Endothelial cell (in vitro differentiated cells): ENCODE measurements around the gene ITGB6. TPM values are rescaled to one million over a fixed set of nuclear protein-coding genes. Genes with fewer than 3 reads are reported as not detected.
"Not testable (repeated sequence)": the region's sequence is repeated elsewhere in the genome, so short reads cannot be mapped to it uniquely, and the experiment has no call there.

ENCODE experiments used
- DNase-seq: peaks from one replicate; pipeline ENCODE4 v3.0.0; 2021; ENCODE audit warnings: low spot score
- H3K27ac Mint-ChIP-seq: one replicate; pipeline ENCODE4 v1.8.0; 2021; ENCODE audit warnings: mixed read lengths, inconsistent platforms; ENCODE audit not compliant: unreplicated experiment
- H3K27me3 Mint-ChIP-seq: one replicate; pipeline ENCODE4 v1.8.0; 2021; ENCODE audit warnings: mild to moderate bottlenecking, moderate library complexity, mixed read lengths, inconsistent platforms; ENCODE audit not compliant: unreplicated experiment
- H3K36me3 Mint-ChIP-seq: one replicate; pipeline ENCODE4 v1.8.0; 2021; ENCODE audit warnings: mild to moderate bottlenecking, low read depth, mixed read lengths, inconsistent platforms; ENCODE audit not compliant: unreplicated experiment
- H3K4me1 Mint-ChIP-seq: one replicate; pipeline ENCODE4 v1.8.0; 2021; ENCODE audit warnings: mild to moderate bottlenecking, mixed read lengths, inconsistent platforms; ENCODE audit not compliant: unreplicated experiment
- H3K4me3 Mint-ChIP-seq: one replicate; pipeline ENCODE4 v1.8.0; 2021; ENCODE audit warnings: mild to moderate bottlenecking, mixed read lengths, inconsistent platforms; ENCODE audit not compliant: unreplicated experiment
- H3K9me3 Mint-ChIP-seq: one replicate; pipeline ENCODE4 v1.8.0; 2021; ENCODE audit warnings: mixed read lengths, inconsistent platforms; ENCODE audit not compliant: unreplicated experiment
- total RNA-seq: library from RNA; stranded (reverse); fragmentation: NEBNext Ultra II Directional; extraction: Animal tissue kit (Norgen Biotek cat#: 25700); gene quantifications from one replicate; pipeline ENCODE4 v1.2.1, GENCODE V29; 2021; ENCODE audit not compliant: unreplicated experiment
- TF ChIP-seq, protein P1 (sequence below): fragments of 200-600 bp; sonication (generic); IDR thresholded peaks from one replicate; pipeline ENCODE4 v1.5.0; 2021; ENCODE audit warnings: antibody characterized with exemption; ENCODE audit not compliant: unreplicated experiment

The ITGB6 gene
- total RNA-seq, 1 donor from 2014 or later, result not detected

DNA sequence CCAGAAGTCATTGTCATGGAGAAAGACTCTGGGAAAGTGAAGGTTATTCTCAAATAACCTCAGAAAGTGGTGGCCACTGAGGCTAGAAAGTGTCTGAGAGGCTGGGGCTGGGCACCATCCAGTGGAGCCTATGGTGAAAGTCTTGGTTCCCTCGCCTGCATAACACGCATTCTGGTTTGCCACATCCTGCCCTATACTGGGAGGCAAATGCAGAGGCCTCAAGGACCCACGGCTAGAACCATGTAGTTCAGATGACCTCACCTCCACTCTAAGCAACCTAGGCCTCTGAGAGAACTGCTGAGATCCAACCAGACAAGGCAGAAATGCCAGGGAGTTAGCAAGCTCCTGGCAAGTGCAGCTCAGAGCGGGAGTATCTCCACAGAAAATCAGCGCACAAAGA, 5.1 kb downstream of the ITGB6 start:
- no peaks in the 10 kb centered on the region for H3K27me3 Mint-ChIP-seq
- DNase-seq, result no peak
- no peaks in the 10 kb centered on the region for H3K36me3 Mint-ChIP-seq
- TF ChIP-seq, protein P1, sequence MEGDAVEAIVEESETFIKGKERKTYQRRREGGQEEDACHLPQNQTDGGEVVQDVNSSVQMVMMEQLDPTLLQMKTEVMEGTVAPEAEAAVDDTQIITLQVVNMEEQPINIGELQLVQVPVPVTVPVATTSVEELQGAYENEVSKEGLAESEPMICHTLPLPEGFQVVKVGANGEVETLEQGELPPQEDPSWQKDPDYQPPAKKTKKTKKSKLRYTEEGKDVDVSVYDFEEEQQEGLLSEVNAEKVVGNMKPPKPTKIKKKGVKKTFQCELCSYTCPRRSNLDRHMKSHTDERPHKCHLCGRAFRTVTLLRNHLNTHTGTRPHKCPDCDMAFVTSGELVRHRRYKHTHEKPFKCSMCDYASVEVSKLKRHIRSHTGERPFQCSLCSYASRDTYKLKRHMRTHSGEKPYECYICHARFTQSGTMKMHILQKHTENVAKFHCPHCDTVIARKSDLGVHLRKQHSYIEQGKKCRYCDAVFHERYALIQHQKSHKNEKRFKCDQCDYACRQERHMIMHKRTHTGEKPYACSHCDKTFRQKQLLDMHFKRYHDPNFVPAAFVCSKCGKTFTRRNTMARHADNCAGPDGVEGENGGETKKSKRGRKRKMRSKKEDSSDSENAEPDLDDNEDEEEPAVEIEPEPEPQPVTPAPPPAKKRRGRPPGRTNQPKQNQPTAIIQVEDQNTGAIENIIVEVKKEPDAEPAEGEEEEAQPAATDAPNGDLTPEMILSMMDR, result no peak
- no peak overlapping the region for H3K4me3 Mint-ChIP-seq
- no peaks in the 10 kb centered on the region for H3K9me3 Mint-ChIP-seq
- no peaks in the 10 kb centered on the region for H3K4me1 Mint-ChIP-seq
- no peak overlapping the region for H3K27ac Mint-ChIP-seq

DNA sequence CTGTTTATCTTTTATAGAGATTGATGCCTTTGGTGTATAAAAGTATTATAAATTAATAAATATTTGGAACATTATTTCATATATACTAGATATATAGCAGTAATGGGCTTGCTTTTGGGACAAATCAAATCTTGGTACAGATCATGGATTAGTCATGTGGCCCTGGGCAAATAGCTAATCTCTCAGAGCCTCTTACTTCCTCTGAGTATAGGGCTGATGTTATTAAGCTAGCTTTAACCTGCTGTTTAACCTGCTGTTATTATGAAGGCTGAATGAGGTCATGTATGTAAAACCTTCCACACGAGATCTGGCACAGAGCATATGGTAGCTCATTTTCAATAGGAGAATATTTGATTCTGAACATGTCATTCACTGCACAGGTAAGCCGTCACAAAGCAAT, 5.7 kb downstream of the ITGB6 start:
- H3K4me3 Mint-ChIP-seq, result no peak overlapping the region
- H3K27ac Mint-ChIP-seq, result no peak overlapping the region
- H3K36me3 Mint-ChIP-seq, result no peaks in the 10 kb centered on the region
- no peaks in the 10 kb centered on the region for H3K4me1 Mint-ChIP-seq
- TF ChIP-seq, protein P1, result no peak
- no peaks in the 10 kb centered on the region for H3K9me3 Mint-ChIP-seq
- H3K27me3 Mint-ChIP-seq, result no peaks in the 10 kb centered on the region
- DNase-seq, result no peak

DNA sequence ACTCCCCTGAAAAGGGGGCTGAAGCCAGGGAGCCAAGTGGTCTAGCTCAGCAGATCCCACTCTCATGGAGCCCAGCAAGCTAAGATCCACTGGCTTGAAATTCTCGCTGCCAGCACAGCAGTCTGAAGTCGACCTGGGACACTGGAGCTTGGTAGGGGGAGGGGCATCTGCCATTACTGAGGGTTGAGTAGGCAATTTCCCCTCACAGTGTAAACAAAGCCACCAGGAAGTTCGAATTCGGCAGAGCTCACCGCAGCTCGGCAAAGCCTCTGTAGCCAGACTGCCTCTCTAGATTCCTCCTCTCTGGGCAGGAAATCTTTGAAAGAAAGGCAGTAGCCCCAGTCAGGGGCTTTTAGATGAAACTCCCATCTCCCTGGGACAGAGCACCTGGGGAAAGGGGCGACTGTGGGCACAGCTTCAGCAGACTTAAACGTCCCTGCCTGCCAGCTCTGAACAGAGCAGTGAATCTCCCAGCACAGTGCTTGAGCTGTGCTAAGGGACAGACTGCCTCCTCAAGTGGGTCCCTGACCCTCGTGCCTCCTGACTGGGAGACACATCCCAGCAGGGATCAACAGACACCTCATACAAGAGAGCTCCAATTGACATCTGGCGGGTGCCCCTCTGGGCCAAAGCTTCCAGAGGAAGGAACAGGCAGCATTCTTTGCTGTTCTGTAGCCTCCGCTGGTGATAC, 18.8 kb downstream of the ITGB6 start:
- H3K9me3 Mint-ChIP-seq, H3K27me3 Mint-ChIP-seq, H3K36me3 Mint-ChIP-seq, H3K4me3 Mint-ChIP-seq, H3K4me1 Mint-ChIP-seq: not testable (repeated sequence)
- peak; percentile 26 for DNase-seq
- H3K27ac Mint-ChIP-seq, result peak overlapping the region; percentile 88

DNA sequence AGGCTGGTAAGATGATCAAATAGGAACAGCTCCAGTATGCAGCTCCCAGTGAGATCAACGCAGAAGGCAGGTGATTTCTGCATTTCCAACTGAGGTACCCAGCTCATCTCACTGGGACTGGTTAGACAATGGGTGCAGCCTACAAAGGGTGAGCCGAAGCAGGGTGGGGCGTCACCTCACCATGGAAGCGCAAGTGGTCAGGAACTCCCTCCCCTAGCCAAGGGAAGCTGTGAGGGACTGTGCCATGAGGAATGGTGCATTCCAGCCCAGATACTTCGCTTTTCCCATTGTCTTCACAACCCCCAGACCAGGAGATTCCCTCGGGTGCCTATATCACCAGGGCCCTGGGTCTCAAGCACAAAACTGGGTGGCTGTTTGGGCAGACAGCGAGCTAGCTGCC, 19.4 kb downstream of the ITGB6 start:
- H3K27ac Mint-ChIP-seq, result peak overlapping the region; percentile 88
- H3K4me3 Mint-ChIP-seq, H3K4me1 Mint-ChIP-seq: not testable (repeated sequence)

DNA sequence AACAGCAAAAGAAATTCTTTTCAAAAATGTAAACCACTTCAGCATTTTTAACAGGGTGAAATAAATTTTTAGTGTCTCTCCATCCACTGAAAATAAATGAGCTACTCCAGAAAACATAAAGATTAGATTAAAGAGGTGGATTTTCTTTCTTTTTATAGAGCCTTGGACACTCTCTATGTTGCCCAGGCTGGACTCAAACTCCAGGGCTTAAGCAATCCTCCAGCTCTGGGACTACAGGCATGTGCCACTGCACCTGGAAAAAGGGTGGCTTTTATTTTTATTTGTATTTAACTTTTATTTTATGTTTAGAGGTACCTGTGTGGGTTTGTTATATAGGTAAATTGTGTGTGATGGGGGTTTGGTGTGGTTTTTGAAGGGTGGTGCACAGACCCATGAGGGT, 19.9 kb downstream of the ITGB6 start:
- DNase-seq, result no peak
- Mint-ChIP-seq H3K4me1 (peaks cover 3% of the 10 kb centered on the region), H3K36me3 (no peaks in the 10 kb centered on the region), H3K27me3 (no peaks in the 10 kb centered on the region), H3K4me3 (no peak overlapping the region), H3K27ac (no peak overlapping the region), H3K9me3 (no peaks in the 10 kb centered on the region)
- TF ChIP-seq, protein P1, result no peak

More for the DNA sequence above, 19.4 kb downstream of the ITGB6 start:
- H3K27me3 Mint-ChIP-seq, H3K9me3 Mint-ChIP-seq, DNase-seq, H3K36me3 Mint-ChIP-seq: not testable (repeated sequence)

DNA sequence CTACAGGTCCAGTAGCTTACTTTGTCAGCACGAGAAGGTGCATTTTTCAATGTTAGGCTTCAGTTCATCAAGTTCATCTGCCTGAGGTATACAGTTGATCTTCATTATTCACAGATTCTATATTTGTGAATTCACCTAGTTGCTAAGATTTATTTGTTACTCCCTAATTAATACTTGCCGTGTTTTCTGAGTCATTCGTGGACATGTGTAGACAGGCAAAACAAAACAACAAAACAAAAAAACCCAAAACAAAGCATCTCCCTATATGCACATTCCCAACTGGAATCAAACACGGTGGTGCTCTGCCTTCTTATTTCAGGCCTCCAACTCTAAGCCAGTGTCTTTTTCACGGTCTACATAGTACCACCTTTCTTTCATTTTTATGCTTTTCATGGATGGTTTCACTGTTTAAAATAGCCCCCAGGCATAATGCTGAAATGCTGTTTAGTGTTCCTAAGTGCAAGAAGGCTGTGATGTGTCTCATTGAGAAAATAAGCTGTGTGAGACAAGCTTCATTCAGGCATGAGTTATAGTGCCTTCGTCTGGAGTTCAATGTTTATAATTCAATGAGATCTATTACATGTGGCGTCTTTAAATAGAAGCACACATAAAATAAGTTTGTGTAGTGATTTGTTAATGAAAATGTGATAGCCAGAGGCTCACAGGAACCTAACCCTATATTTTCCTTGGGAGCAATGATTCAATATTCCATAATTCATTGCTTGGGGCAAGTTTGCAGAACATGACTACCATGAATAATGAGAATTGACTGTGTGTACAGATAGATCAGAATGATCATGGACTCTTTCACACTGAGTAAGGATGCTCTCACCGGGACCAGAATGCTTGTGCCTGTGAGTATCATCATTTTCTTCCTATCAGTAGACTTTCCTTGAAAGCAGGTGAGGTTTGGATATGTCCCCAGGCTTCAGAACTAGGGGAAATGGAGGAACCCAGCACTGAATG, 24.6 kb downstream of the ITGB6 start:
- TF ChIP-seq, protein P1, result no peak
- Mint-ChIP-seq H3K27me3 (no peaks in the 10 kb centered on the region), H3K27ac (no peak overlapping the region), H3K4me3 (no peak overlapping the region), H3K4me1 (no peaks in the 10 kb centered on the region), H3K9me3 (no peaks in the 10 kb centered on the region), H3K36me3 (no peaks in the 10 kb centered on the region)
- no peak for DNase-seq
